Left lung (tissue), 10 donors: ENCODE data around the gene AK8. TPM values are rescaled to one million over a fixed set of nuclear protein-coding genes. Genes with fewer than 3 reads are reported as not detected.

Source experiments
- ATAC-seq: fragments of 200-7000 bp; cut with Tn5 transposase; one replicate; pipeline ENCODE4 v1.9.1; 2020; ENCODE audit warnings: moderate library complexity
- DNase-seq, 4 donors: peaks; one replicate each; pipeline ENCODE4 v3.0.0-alpha.2; 2013 to 2020
- H3K27ac ChIP-seq, 2 donors: fragments of 200-600 bp; sonication (generic) in 1 of 2; one replicate each; pipeline versions ENCODE4 v1.5.0 to v1.8.0; 2020 to 2021
- H3K27me3 ChIP-seq, 2 donors: fragments of 200-600 bp; sonication (generic) in 1 of 2; one replicate each; pipeline versions ENCODE4 v1.5.0 to v1.8.0; 2020 to 2021
- H3K36me3 ChIP-seq, 2 donors: fragments of 200-600 bp; sonication (generic) in 1 of 2; one replicate each; pipeline versions ENCODE4 v1.5.0 to v1.8.0; 2020 to 2021
- H3K4me1 ChIP-seq, 2 donors: fragments of 200-600 bp; one replicate each; pipeline ENCODE4 v1.8.0; 2021
- H3K4me3 ChIP-seq, 2 donors: fragments of 200-600 bp; sonication (generic) in 1 of 2; one replicate each; pipeline versions ENCODE4 v1.5.0 to v1.8.0; 2020 to 2021; ENCODE audit warnings: mild to moderate bottlenecking in 1 of 2
- H3K9me3 ChIP-seq, 2 donors: fragments of 200-600 bp; sonication (generic) in 1 of 2; one replicate each; pipeline versions ENCODE4 v1.5.0 to v1.8.0; 2020 to 2021
- CTCF ChIP-seq, 2 donors: fragments of 200-600 bp; sonication (generic) in 1 of 2; IDR thresholded peaks; one replicate each; pipeline versions ENCODE4 v1.5.0 to v1.8.0; 2021; ENCODE audit warnings: antibody characterized with exemption in 2 of 2
- intact Hi-C, 2 donors: fragments of 100-400 bp; cut with DNase I; formaldehyde crosslinking; loops; one replicate each; pipeline versions ENCODE4 v1.11.2 to v1.14.2; 2022
- polyA plus RNA-seq, 6 donors: library from polyadenylated mRNA; unstranded; fragments of 120-200 nt; gene quantifications; one replicate each; pipeline ENCODE4 v1.2.1, GENCODE V29; 2013; ENCODE audit not compliant: insufficient read length in 6 of 6
- total RNA-seq, 2 donors: library from RNA; stranded (reverse); fragmentation: NEBNext Ultra II Directional; extraction: Animal tissue kit (Norgen Biotek cat#: 25700); gene quantifications; one replicate each; pipeline ENCODE4 v1.2.1, GENCODE V29; 2021
- donor health status: DM: no; HTN: yes; CAD: no.
- donor health status: DM: no; HTN: no; CAD: no.

Gene AK8
- total and polyA plus RNA-seq, 8 donors, result 0.55 to 3.6 (median 2.4) TPM

- peak; percentile 93 for ATAC-seq
- H3K4me1 ChIP-seq, result peaks cover 0 to 8% of the 10 kb centered on the region in 2 donors
- no peaks in the 10 kb centered on the region for H3K36me3 ChIP-seq
- no peaks in the 10 kb centered on the region for H3K9me3 ChIP-seq
- peak; percentile 61 to 85 (median 71) for DNase-seq
- H3K4me3 ChIP-seq, result no peak overlapping the region
- TF ChIP-seq CTCF (IDR thresholded peaks at IDR 0.05), result peak; percentile 74 to 91
- intact Hi-C loops, result no loop called here
- no peak overlapping the region for H3K27ac ChIP-seq
- H3K27me3 ChIP-seq, result peaks cover 0 to 49% of the 10 kb centered on the region in 2 donors
Observed at GRCh38 chr9:132800038-132800648, 77.9 kb downstream of the AK8 start.

DNA sequence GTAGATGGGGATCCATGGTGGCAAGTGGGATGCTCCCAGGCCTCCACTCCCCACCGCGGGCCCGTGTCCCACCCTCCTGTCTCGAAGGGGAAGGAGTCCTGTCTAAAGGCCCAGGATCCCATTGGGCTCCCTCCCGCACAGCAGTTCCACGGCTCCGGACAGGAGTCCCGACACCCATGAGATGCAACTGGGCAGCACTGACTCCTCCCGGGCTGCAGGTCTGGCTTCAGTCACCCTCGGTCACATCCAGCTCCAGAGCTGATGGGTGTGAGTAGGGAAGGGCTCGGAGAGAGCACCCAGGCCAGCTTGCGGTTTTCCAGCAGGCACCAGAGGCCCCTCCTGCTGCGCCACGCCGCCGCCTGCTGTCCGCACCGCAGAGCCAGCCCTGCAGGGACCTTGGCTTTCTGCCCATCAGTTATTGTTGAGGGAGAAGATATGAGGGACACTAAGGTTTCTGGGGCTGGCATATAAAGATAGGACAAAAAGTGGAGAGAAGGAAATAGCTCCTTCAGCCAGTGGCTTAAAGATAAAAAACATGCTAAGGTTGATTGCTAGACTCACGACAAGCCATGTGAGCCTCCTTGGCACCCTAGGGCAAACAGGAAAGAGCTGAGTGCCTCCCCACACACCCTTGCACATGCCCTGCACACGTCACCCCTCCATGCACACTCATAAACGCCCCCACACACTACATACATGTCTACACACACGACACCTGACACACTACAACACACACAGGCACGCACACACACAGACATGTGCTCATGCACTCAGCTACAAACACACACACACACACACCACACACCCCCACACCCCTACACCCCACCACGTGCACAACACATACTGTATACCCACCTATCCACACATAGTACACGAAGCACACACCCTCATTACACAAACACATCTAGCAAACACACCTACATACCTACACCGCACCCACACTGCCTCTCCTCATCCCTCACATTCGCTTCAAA, 79.0 kb downstream of the AK8 start:
- intact Hi-C loops, result loop anchor here in 1 of 2 donors (10.0 kb wide), 1 partner anchor 284 kb away; no protein-coding TSS in a partner anchor
- Histone ChIP-seq H3K27ac (no peak overlapping the region), H3K9me3 (no peaks in the 10 kb centered on the region), H3K36me3 (no peaks in the 10 kb centered on the region), H3K4me1 (peaks cover 0 to 8% of the 10 kb centered on the region in 2 donors), H3K27me3 (peaks cover 0 to 40% of the 10 kb centered on the region in 2 donors), H3K4me3 (no peak overlapping the region)
- peak; percentile 89 for ATAC-seq
- DNase-seq, result peak in 2 of 4 donors; percentile 45 to 51
- TF ChIP-seq CTCF (IDR thresholded peaks at IDR 0.05), result peak in 1 of 2 donors; percentile 37

- no peak for ATAC-seq
- Histone ChIP-seq H3K9me3 (no peaks in the 10 kb centered on the region), H3K4me1 (peaks cover 0 to 8% of the 10 kb centered on the region in 2 donors), H3K27ac (no peak overlapping the region), H3K36me3 (no peaks in the 10 kb centered on the region), H3K4me3 (no peak overlapping the region), H3K27me3 (peaks cover 0 to 45% of the 10 kb centered on the region in 2 donors)
- peak in 1 of 4 donors; percentile 19 for DNase-seq
- TF ChIP-seq CTCF (IDR thresholded peaks at IDR 0.05), result no peak
- intact Hi-C loops, result loop anchor here in 1 of 2 donors (10.0 kb wide), 1 partner anchor 283 kb away; no protein-coding TSS in a partner anchor
Observed at GRCh38 chr9:132797861-132798659, 80.0 kb downstream of the AK8 start.

DNA sequence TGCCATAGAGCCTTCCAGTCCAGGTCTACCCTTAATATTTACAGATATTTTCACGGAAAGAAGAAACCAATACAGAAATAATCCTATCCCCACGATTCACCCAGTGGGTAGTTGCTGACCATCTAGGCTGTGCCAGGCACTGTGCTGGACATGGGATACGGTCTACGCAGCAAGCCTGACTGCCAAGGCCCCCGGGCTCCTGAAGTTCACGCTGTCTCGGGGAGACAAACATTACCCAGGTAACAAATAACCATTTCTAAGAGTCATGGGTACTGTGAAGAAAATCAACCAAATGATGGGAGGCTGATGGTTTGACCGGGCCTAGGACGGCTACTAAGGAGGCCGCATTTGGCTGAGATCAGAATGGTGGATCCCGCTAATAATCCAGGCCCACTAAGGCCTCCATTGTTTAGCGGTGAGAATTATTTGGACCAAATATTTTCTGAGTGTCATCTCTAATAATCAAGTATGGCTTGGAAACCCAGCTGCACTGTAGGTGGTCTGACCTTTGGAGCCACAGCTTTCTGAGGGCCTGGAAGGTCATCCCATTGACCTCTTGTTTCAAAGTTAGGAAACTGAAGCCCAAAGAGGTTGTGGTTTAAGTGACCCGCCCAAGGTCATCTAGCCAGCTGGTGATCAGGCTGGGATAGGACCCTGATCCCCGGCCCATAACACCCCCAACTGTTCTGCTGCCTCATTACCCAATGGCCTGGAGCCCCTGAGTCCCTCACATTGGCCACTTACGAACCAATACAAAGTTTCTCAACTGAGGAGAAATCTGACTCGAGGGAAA, 82.4 kb downstream of the AK8 start:
- peaks cover 0 to 8% of the 10 kb centered on the region in 2 donors for H3K4me1 ChIP-seq
- H3K36me3 ChIP-seq, result no peaks in the 10 kb centered on the region
- no peak overlapping the region for H3K4me3 ChIP-seq
- peaks cover 0 to 37% of the 10 kb centered on the region in 2 donors for H3K27me3 ChIP-seq
- ATAC-seq (no peak), DNase-seq (no peak)
- intact Hi-C loops, result loop anchor here in 1 of 2 donors (10.0 kb wide), 1 partner anchor 281 kb away; no protein-coding TSS in a partner anchor
- no peak overlapping the region for H3K27ac ChIP-seq
- no peaks in the 10 kb centered on the region for H3K9me3 ChIP-seq
- no peak for TF ChIP-seq CTCF (IDR thresholded peaks at IDR 0.05)
